Lung (tissue), 12 donors: Measurements from ENCODE around the gene LRP1. TPM values are rescaled to one million over a fixed set of nuclear protein-coding genes. Genes with fewer than 3 reads are reported as not detected.

ENCODE experiments used
- ATAC-seq: fragments of 200-7000 bp; cut with Tn5 transposase; one replicate; pipeline ENCODE4 v1.9.1; 2020; ENCODE audit warnings: moderate number of reproducible peaks; ENCODE audit not compliant: insufficient read depth, low FRiP score
- DNase-seq, 3 donors: peaks; one replicate each; pipeline ENCODE4 v3.0.0-alpha.2; 2013 to 2017
- H3K27ac ChIP-seq, 2 donors: one replicate each; pipeline ENCODE4 v1.5.1; 2013; ENCODE audit warnings: mild to moderate bottlenecking in 2 of 2, moderate library complexity in 2 of 2, control low read depth in 1 of 2, inconsistent platforms in 1 of 2, low read depth in 1 of 2, low read length in 1 of 2
- H3K27me3 ChIP-seq, 3 donors: one replicate each; pipeline ENCODE4 v1.5.1; 2013; ENCODE audit warnings: low read length in 2 of 3; ENCODE audit not compliant: control insufficient read depth in 3 of 3, insufficient read depth in 3 of 3
- H3K36me3 ChIP-seq, 4 donors: one replicate each; pipeline ENCODE4 v1.5.1; 2013; ENCODE audit warnings: low read length in 4 of 4, mild to moderate bottlenecking in 1 of 4, moderate library complexity in 1 of 4; ENCODE audit not compliant: control insufficient read depth in 4 of 4, insufficient read depth in 4 of 4
- H3K4me1 ChIP-seq, 5 donors: one replicate each; pipeline ENCODE4 v1.5.1; 2013; ENCODE audit warnings: low read length in 5 of 5, mild to moderate bottlenecking in 2 of 5, moderate library complexity in 1 of 5; ENCODE audit not compliant: control insufficient read depth in 5 of 5, insufficient read depth in 5 of 5
- H3K4me3 ChIP-seq: one replicate; pipeline ENCODE4 v1.5.1; 2013; ENCODE audit warnings: mild to moderate bottlenecking, control low read depth, moderate library complexity
- H3K9ac ChIP-seq, 2 donors: one replicate each; pipeline ENCODE4 v1.5.1; 2013; ENCODE audit warnings: low read length in 2 of 2, control low read depth in 1 of 2; ENCODE audit not compliant: insufficient read depth in 1 of 2
- H3K9me3 ChIP-seq, 4 donors: one replicate each; pipeline ENCODE4 v1.5.1; 2013; ENCODE audit warnings: low read length in 3 of 4, mild to moderate bottlenecking in 1 of 4, moderate library complexity in 1 of 4; ENCODE audit not compliant: control insufficient read depth in 4 of 4, insufficient read depth in 3 of 4
- WGBS, 2 donors: extraction: QIAGEN DNeasy Blood & Tissue Kit; methylation state at CpG; one replicate each; pipeline ENCODE4 v1.1.7; 2013; 5-methylcytosine and 5-hydroxymethylcytosine counted together
- polyA plus RNA-seq, 2 donors: library from polyadenylated mRNA; stranded (reverse); fragments of 200-250 nt; gene quantifications; one replicate each; pipeline ENCODE4 v1.2.1, GENCODE V29; 2013
- total RNA-seq, 2 donors: library from RNA; depleted of rRNA in 1 of 2; stranded (reverse); fragments of >200 nt in 1 of 2; gene quantifications; one replicate each; pipeline ENCODE4 v1.2.1, GENCODE V29; 2014 to 2021
- TF ChIP-seq, protein P1 (sequence below): IDR thresholded peaks from 2 replicates; pipeline ENCODE4 v1.5.1; 2012; ENCODE audit warnings: mild to moderate bottlenecking; ENCODE audit errors: control extremely low read depth, extremely low read depth
- donor health status: control.
- donor health status: control.
- donor health status: Bipolar disorder and iron deficiency.
- donor health status: healthy.
- donor health status: DM: yes; HTN: yes; CAD: no.

LRP1 gene
- total and polyA plus RNA-seq, 4 donors, result 52.6 to 338 (median 122) TPM

- ATAC-seq (no peak), DNase-seq (peak in 1 of 3 donors; percentile 32)
- H3K4me3 ChIP-seq, result no peak overlapping the region
- H3K9me3 ChIP-seq, result no peaks in the 10 kb centered on the region
- no peaks in the 10 kb centered on the region for H3K36me3 ChIP-seq
- 5 to 9% methylated on average over 19 of the region's 19 CpGs for WGBS, 2 donors
- peaks cover under 1 to 81% (median 53%) of the 10 kb centered on the region in 3 donors for H3K27me3 ChIP-seq
- peaks cover 4 to 65% (median 11%) of the 10 kb centered on the region in 5 donors for H3K4me1 ChIP-seq
- no peak overlapping the region for H3K9ac ChIP-seq
- H3K27ac ChIP-seq, result no peak overlapping the region
- TF ChIP-seq, protein P1, sequence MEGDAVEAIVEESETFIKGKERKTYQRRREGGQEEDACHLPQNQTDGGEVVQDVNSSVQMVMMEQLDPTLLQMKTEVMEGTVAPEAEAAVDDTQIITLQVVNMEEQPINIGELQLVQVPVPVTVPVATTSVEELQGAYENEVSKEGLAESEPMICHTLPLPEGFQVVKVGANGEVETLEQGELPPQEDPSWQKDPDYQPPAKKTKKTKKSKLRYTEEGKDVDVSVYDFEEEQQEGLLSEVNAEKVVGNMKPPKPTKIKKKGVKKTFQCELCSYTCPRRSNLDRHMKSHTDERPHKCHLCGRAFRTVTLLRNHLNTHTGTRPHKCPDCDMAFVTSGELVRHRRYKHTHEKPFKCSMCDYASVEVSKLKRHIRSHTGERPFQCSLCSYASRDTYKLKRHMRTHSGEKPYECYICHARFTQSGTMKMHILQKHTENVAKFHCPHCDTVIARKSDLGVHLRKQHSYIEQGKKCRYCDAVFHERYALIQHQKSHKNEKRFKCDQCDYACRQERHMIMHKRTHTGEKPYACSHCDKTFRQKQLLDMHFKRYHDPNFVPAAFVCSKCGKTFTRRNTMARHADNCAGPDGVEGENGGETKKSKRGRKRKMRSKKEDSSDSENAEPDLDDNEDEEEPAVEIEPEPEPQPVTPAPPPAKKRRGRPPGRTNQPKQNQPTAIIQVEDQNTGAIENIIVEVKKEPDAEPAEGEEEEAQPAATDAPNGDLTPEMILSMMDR, result no peak
Measured at GRCh38 chr12:57240926-57241401, 112.7 kb downstream of the LRP1 start.

- Histone ChIP-seq H3K27me3 (peaks cover 0 to 74% (median 48%) of the 10 kb centered on the region in 3 donors), H3K9me3 (no peaks in the 10 kb centered on the region), H3K9ac (no peak overlapping the region), H3K27ac (no peak overlapping the region), H3K4me1 (peaks cover 4 to 58% (median 11%) of the 10 kb centered on the region in 5 donors), H3K4me3 (no peak overlapping the region), H3K36me3 (no peaks in the 10 kb centered on the region)
- no peak for DNase-seq
- TF ChIP-seq, protein P1, result no peak
- no peak for ATAC-seq
- 7% methylated on average over 48 of the region's 48 CpGs for WGBS, 2 donors
Measured at GRCh38 chr12:57241402-57242310, 113.4 kb downstream of the LRP1 start.

DNA sequence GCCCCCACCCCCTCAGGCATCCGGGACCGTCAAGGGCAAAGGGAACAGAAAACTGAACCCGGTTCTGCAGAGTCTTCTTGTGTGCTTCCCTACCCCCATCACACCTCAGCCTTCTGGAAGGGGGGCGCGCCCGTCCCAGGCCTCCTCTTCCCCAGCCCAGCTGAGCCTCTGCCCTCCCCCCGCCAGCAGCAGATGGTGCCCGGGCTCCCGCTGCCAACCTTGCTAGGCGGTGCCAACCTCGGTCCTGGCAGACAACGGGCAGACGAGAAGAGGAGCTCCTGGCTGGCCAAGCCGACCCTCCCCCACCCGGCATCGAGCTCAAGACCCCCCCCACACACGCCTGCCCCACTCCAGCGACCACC, 114.0 kb downstream of the LRP1 start:
- Histone ChIP-seq H3K4me3 (no peak overlapping the region), H3K4me1 (peaks cover 4 to 52% (median 11%) of the 10 kb centered on the region in 5 donors), H3K9me3 (no peaks in the 10 kb centered on the region), H3K36me3 (no peaks in the 10 kb centered on the region), H3K27ac (no peak overlapping the region), H3K27me3 (peaks cover 0 to 70% (median 44%) of the 10 kb centered on the region in 3 donors), H3K9ac (no peak overlapping the region)
- TF ChIP-seq, protein P1, result no peak
- ATAC-seq (no peak), DNase-seq (no peak)
- 1 to 2% methylated on average over 16 to 18 of the region's 18 CpGs for WGBS, 2 donors
